ENCODE data around the gene PDGFD. TPM values are rescaled to one million over a fixed set of nuclear protein-coding genes. Genes with fewer than 3 reads are reported as not detected.
A peak's percentile ranks its signal among the peaks of the same experiment; 100 is the strongest.

Gene PDGFD
- total RNA-seq, 6 experiments from 2014 or later, result 0.37 to 0.69 (median 0.42) TPM

DNA sequence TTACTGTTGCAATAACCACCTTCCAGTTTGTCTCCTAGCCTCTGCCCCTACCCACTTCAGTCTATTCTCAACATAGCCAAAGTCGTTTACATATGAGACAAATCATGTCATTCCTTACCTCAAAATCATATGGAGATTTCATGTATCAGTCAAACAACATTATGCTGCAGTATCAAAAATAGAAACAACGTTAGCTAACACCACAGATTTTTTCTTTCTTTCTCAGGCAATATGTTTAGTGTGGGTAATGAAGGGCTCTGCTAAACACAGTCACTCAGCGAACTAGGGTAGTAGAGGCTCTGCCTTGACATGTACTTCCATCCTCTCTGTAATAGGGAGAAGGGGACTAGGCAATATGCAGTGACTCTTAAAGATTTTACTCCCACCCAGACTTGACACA lies 268.8 kb downstream of the PDGFD start:
- no peak overlapping the region for H3K27ac Mint-ChIP-seq
- H3K36me3 Mint-ChIP-seq (ENCODE audit: low read depth), result peaks cover 5% of the 10 kb centered on the region; the same call in 1 of the 2 replicates
- H3K4me1 Mint-ChIP-seq (ENCODE audit: low read depth), result peaks cover 78% of the 10 kb centered on the region
- TF ChIP-seq, protein P1, sequence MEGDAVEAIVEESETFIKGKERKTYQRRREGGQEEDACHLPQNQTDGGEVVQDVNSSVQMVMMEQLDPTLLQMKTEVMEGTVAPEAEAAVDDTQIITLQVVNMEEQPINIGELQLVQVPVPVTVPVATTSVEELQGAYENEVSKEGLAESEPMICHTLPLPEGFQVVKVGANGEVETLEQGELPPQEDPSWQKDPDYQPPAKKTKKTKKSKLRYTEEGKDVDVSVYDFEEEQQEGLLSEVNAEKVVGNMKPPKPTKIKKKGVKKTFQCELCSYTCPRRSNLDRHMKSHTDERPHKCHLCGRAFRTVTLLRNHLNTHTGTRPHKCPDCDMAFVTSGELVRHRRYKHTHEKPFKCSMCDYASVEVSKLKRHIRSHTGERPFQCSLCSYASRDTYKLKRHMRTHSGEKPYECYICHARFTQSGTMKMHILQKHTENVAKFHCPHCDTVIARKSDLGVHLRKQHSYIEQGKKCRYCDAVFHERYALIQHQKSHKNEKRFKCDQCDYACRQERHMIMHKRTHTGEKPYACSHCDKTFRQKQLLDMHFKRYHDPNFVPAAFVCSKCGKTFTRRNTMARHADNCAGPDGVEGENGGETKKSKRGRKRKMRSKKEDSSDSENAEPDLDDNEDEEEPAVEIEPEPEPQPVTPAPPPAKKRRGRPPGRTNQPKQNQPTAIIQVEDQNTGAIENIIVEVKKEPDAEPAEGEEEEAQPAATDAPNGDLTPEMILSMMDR (IDR thresholded peaks at IDR 0.05), result no peak
- no peaks in the 10 kb centered on the region; the same call in 1 of the 2 replicates for H3K27me3 Mint-ChIP-seq (ENCODE audit: insufficient read depth)
- no peak for DNase-seq
- H3K9me3 Mint-ChIP-seq, result no peaks in the 10 kb centered on the region
- no peak overlapping the region for H3K4me3 Mint-ChIP-seq

DNA sequence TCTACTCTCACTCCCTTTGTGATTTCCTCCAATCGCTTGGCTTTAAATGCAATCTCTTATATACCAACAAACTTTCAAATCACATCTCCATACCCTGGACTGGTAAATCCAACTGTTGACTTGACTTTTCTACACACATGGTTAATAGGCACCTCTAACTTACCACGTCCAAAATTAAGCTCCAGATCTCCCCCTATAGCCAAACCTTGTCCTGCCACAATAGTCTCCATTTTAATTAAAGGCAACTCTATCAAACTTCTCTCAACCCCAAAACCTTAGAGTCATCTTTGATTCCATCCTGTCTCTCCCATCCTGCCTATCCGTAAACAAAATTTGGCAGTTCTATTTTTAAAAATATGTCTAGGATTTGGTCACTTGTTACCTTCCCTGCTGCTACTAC lies 269.3 kb downstream of the PDGFD start:
- DNase-seq, result no peak
- no peak overlapping the region for H3K27ac Mint-ChIP-seq
- no peak overlapping the region for H3K4me3 Mint-ChIP-seq
- peaks cover 5% of the 10 kb centered on the region; the same call in 1 of the 2 replicates for H3K36me3 Mint-ChIP-seq (ENCODE audit: low read depth)
- H3K27me3 Mint-ChIP-seq (ENCODE audit: insufficient read depth), result no peaks in the 10 kb centered on the region; the same call in 1 of the 2 replicates
- H3K4me1 Mint-ChIP-seq (ENCODE audit: low read depth), result peaks cover 79% of the 10 kb centered on the region
- H3K9me3 Mint-ChIP-seq, result peaks cover 4% of the 10 kb centered on the region; the same call in 1 of the 2 replicates
- TF ChIP-seq, protein P1 (IDR thresholded peaks at IDR 0.05), result no peak

DNA sequence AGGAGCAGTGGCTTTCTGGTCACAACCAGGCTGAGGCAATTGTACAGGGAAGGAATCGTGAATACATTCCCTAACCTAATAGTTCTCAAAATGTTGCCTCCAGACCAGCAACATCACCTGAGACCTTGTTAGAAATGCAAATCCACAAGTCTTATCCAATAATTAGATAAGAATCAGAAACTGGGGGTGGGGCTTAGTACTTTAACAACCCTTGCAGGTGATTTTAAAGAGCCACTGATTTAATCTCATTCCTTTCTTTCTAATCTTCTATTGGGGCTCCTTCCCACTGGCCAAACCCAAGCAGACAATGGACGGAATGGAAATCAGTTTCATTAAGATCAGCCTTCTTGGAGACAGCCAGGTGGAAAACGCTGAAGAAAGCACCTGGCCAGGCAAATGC lies 269.9 kb downstream of the PDGFD start:
- TF ChIP-seq, protein P1 (IDR thresholded peaks at IDR 0.05), result no peak
- peaks cover 84% of the 10 kb centered on the region for H3K4me1 Mint-ChIP-seq (ENCODE audit: low read depth)
- H3K27me3 Mint-ChIP-seq (ENCODE audit: insufficient read depth), result no peaks in the 10 kb centered on the region; the same call in 1 of the 2 replicates
- no peak overlapping the region for H3K4me3 Mint-ChIP-seq
- peaks cover 5% of the 10 kb centered on the region; the same call in 1 of the 2 replicates for H3K36me3 Mint-ChIP-seq (ENCODE audit: low read depth)
- H3K9me3 Mint-ChIP-seq, result peaks cover 4% of the 10 kb centered on the region; the same call in 1 of the 2 replicates
- DNase-seq, result no peak
- peak overlapping the region; percentile 76; the same call in 1 of the 2 replicates for H3K27ac Mint-ChIP-seq

DNA sequence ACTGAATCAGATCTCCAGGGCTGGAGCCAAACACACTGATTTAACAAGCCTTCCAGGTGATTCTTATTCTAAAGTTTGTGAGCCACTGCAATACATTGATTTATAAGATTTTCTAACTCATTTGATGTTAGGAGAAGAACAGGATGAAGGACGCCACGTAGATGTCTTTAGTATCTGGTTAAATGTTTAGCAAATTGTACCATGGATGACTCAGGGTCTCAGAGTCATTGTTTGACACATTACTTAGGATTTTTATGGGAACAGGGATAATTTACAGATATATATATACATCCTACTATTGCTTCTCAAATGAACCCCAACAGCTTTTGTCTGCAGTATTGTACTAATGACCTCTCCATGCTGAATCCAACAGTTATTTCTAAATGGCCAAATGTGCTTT lies 270.6 kb downstream of the PDGFD start:
- peaks cover 4% of the 10 kb centered on the region; the same call in 1 of the 2 replicates for H3K9me3 Mint-ChIP-seq
- no peaks in the 10 kb centered on the region; the same call in 1 of the 2 replicates for H3K27me3 Mint-ChIP-seq (ENCODE audit: insufficient read depth)
- peak overlapping the region; percentile 76 for H3K27ac Mint-ChIP-seq
- peaks cover 5% of the 10 kb centered on the region; the same call in 1 of the 2 replicates for H3K36me3 Mint-ChIP-seq (ENCODE audit: low read depth)
- TF ChIP-seq, protein P1 (IDR thresholded peaks at IDR 0.05), result no peak
- peak overlapping the region; percentile 46 for H3K4me3 Mint-ChIP-seq
- peaks cover 84% of the 10 kb centered on the region for H3K4me1 Mint-ChIP-seq (ENCODE audit: low read depth)
- DNase-seq, result peak; percentile 32

DNA sequence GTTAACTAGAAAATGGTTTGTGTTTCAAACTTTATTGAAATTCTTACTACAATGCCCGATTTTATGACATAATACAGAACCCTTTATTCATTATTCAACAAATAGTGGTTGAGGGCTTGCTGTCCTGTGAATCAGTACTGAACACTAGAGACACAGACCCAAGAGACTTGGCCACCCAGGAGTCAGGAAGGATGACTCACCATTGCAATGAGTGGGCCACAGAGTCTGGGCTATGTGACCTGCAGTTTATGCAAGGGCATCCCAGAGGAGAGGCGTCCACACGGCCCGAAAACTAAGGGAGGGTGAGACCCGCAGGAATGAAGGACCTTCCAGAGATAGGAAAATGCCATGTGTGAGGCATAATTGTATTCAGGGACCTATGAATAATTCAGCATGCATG lies 271.3 kb downstream of the PDGFD start:
- Mint-ChIP-seq H3K4me1 (ENCODE audit: low read depth) (peaks cover 82% of the 10 kb centered on the region), H3K27ac (peak overlapping the region; percentile 76)
- DNase-seq, result peak; percentile 67

More for the DNA sequence above, 271.3 kb downstream of the PDGFD start:
- TF ChIP-seq, protein P1 (IDR thresholded peaks at IDR 0.05), result no peak
- Mint-ChIP-seq H3K4me3 (peak overlapping the region; percentile 46), H3K27me3 (ENCODE audit: insufficient read depth) (no peaks in the 10 kb centered on the region; the same call in 1 of the 2 replicates), H3K9me3 (peaks cover 4% of the 10 kb centered on the region; the same call in 1 of the 2 replicates), H3K36me3 (ENCODE audit: low read depth) (peaks cover 5% of the 10 kb centered on the region; the same call in 1 of the 2 replicates)

Data from HFFc6 (cell line).